HK-2 (cell line): ENCODE results near the gene KATNBL1.

Source experiments
- DNase-seq: peaks from one replicate; pipeline ENCODE4 v3.0.0-alpha.2; 2018; ENCODE audit not compliant: unreplicated experiment

Gene KATNBL1

DNA sequence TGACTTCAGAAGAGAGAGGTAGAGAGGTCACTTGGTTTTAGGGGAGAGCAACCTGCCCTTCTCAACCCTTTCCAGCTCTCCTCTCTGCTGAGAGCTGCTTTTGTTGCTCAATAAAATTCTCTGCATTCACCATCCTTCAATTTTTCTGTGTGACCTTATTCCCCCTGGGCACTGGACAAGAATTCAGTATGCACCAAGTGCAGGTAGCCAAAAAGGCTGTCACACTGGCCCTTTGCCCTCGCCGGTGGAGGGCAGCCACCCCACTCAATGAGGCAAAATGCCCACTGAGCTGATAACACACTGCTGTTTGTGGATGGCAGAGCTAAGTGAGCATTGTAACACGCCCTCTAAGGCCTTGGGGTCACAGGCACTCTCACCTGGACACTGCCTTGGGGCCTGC, 95.2 kb downstream of the KATNBL1 start:
- DNase-seq: no peak

DNA sequence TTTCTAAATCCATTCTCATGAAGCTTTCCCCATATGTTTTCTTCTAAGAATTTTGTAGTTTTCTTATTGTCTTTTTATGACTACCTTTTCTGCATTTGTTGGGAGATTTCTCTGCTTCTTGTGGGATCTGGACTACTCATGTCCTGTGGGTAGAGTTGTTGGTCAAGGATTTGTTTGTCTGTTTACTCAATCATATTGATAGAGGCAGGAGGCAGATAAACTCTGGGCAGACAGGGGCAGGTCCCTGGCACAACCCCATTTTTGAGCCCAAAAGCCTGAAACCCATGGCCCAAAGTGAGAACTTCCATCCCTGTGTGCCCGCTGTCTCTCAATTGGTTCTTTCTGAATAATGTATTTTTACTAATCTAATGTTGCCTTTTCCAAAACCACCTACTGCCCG, 95.7 kb downstream of the KATNBL1 start:
- DNase-seq: no peak

DNA sequence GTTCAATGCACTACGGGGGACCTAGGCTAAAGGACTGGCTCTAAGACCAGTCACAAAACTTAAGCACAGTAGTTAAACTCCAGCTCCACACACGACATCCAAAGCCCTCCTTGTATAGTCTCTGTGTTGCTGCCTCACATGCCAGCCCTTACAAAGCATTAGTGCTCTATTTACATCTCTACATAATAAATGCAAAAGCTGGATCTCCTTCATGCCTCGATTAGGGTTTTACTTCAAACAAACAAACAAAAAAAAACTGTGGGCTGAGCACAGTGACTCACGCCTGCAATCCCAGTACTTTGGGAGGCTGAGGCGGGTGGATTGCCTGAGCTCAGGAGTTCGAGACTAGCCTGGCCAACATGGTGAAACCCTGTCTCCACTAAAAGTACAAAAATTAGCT, 98.4 kb downstream of the KATNBL1 start:
- no peak for DNase-seq

DNA sequence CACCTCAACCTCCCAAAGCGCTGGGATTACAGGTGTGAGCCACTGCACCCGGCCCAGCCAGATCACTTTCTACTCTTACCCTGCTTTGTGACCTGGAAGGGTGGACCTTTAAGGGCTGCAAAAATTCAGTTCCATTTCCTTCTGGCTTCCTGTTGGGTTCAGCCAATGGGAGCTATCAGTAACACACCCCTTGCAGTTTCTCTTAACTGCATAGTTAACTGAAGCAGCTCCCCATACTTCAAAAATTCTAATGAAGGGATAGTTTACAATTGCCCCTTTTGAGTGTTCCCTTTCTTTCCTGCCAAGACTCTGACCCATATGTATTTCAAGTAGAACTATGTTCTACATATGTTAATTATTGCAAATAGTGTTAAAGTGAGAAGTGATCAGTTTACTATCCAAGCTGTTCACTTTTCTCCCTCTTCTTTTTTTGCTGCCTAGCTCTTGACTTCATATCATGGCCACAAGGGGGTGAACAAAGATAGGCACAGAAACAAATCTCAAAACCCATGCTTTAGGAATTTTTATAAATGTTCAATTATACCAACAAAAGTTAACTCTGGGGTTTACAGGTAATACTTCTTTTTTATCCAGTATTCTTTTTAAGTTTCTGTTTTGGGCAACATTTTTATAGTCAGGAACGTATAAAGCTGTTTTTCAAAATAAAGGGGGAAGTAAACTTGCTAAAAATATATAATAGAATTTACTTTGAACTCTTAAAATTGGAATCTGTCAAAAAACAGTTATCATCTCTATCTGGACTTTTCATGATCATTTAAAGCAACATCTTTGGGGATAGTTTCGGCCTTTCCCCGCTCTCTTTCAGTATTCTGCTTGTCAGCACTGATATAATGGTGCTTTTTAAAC, 99.9 kb downstream of the KATNBL1 start:
- DNase-seq: no peak

DNA sequence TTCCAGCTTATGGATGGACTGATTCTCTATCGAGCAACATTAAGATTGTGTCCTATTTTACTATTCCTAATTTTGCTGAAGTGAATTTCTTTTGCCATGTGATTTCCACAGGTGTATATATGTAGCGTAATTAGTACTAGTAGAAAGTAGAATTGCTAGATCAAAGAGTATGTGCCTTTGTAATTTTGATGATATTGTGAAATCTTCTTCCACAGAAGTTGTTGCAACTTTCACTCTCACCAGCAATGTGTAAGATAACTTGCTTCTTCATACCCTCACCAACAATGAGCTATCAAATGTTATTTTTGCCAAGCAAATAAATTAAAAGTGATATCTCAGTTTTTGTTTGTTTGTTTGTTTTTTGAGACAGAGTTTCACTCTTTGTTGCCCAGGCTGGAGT, 102.6 kb downstream of the KATNBL1 start:
- DNase-seq: no peak

GRCh38 chr15:34106423-34106822, 103.5 kb downstream of the KATNBL1 start:
- DNase-seq: no peak

DNA sequence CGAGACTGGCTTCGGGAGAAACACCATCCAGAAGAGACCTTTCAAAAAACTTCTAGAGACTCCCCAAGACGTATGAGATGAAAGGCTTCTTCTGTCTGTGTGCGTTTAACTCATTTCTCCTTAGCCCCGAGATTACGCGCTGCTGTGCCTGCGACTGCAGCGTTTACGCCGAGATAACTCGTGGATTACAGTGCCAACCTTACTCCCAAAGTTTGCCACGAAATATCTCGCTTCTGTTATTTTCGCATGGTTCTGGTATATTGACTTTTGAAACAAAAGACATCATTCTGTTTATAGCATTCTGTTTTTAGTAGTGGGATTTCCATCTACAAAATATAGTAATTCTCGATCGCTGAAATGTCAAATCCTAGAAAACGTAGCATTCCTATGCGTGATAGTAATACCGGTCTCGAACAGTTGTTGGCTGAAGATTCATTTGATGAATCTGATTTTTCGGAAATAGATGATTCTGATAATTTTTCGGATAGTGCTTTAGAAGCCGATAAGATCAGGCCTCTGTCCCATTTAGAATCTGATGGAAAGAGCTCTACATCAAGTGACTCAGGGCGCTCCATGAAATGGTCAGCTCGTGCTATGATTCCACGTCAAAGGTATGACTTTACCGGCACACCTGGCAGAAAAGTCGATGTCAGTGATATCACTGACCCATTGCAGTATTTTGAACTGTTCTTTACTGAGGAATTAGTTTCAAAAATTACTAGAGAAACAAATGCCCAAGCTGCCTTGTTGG, 107.5 kb downstream of the KATNBL1 start:
- no peak for DNase-seq

GRCh38 chr15:34101366-34102174, 108.3 kb downstream of the KATNBL1 start, which contains the start of the genes EMC7 and PGBD4:
EMC7 (minus strand) TSS chr15:34101862; CDS start chr15:34101839, 23 bp downstream.
PGBD4 (plus strand) TSS chr15:34102083; CDS start chr15:34102532, 449 bp downstream.
- peak; percentile 94 for DNase-seq

DNA sequence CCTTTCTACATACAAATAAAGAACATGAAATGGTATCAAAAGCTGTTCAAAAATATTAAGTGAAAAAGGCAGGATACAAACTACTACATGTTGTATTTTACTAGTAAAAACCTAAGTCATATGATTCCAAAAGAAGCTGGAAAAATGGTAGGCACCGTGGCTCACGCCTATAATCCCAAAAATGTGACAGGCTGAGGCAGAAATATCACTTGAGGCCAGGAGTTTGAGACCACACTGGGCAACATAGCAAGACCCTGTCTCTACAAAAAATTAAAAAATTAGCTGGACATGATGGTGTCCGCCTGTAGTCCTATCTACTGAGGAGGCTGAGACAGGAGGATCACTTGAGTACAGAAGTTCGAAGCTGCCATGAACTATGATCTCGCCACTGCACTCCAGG, 110.0 kb downstream of the KATNBL1 start:
- no peak for DNase-seq
